GM21381 (cell line): ENCODE measurements around the gene RAP1GAP.

Source experiments
- ATAC-seq: cut with Tn5 transposase; IDR thresholded peaks from one replicate; pipeline ENCODE4 v1.9.1; 2021; ENCODE audit warnings: mild to moderate bottlenecking, moderate library complexity; ENCODE audit not compliant: unreplicated experiment

The RAP1GAP gene

GRCh38 chr1:21596174-21596573 is 73.0 kb downstream of the RAP1GAP start:
- no peak for ATAC-seq

DNA sequence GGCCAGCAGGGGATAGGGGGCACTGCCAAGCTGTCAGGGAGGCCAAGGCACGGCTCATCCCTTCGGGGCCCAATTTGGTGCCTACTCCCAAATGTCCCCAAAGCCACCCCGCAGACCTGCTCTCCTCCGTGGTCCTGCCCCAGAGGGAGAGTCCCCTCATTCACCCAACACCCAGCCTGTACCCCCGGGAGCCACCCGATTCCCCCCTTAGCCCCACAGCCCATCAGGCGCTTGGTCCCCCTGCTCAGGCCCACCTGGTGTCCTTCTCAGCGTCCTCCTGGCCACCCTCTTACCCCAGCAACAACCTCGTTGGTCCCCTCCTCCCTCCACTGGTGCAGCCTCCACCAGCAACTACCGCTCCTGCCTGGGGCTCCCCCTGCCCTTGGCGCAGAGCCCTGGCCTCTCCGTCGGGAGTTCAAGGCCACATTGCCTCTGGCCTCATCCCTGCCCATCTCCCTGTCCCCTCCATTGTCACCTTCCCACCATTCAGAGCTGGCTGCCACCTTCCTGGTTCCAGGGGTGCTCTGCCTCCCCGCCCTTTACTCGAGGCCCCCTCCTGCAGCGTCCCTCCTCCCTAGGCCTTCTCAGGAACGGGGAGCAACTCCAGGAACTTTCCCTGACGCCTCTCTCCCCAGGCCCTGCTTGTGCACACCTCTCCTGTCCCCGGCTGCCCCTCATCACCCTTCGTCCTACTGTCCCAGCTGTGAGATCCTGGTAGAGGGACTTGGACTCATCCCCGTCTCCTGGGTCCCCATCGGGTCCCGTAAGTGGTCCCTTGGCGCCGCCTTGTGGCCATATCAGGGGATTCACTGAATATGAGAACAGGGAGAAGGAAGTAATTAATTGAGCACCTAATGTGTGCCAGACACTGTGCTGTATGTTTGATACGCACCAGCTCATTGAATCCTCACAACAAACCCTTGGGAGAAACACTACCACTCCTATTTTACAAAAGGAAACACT is 73.9 kb downstream of the RAP1GAP start:
- ATAC-seq, result no peak

GRCh38 chr1:21594501-21594900 is 74.7 kb downstream of the RAP1GAP start:
- ATAC-seq, result no peak

- no peak for ATAC-seq
Observed at GRCh38 chr1:21593231-21593630, 75.9 kb downstream of the RAP1GAP start.

DNA sequence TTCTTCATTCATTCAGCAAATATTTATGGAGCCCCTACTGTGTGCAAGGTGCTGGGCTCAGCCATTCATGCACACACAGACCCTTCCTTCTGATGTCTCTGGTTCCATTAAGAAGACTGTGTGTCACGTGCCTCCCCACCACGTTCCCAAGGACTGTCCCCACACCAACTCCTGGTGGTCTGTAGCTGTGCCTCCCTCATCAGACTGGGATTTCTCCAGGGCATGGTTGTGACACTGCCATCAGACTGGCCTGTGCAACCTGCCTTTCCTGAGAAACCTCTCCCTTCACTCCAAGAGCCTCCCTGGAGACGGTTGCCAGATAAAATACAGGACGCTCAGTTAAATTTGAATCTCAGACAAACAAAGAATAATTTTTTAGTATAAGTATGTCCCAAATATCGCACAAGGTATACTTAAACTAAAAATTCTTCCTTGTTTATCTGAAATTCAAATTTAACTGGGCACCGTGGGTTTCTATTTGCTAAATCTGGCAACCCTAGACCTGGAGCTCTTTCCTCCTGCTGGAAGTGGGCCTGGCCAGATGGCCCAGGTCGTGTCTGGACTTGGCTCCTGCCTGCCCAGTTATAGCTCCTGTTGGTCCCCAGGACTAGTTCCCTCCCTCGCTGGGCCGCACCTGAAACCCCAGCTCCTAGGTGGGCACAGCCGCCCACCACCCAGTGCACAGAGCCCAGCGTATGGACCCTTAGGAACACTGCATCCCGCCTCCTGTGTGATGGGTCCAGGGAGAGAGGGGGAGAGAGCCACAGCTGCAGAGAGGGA is 76.9 kb downstream of the RAP1GAP start:
- ATAC-seq, result no peak

DNA sequence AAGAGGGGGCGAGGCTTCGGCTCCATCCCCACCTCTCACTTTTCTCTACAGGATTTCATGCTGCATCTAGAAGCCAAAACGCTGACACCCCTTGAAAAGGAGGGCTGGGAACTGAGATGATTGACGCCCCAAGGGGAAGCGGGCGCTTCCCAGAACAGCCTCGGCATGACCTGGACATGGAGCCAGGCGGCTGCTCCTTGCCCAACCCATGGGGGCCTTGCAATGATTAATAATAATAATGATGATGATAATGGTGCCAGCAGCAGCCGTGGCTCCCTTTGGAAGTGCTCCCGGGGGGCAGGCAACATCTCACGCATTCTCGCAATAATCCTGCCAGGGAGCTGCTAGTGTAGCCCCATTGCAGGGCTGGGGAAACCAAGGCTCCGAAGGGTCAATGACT is 78.2 kb downstream of the RAP1GAP start:
- no peak for ATAC-seq

DNA sequence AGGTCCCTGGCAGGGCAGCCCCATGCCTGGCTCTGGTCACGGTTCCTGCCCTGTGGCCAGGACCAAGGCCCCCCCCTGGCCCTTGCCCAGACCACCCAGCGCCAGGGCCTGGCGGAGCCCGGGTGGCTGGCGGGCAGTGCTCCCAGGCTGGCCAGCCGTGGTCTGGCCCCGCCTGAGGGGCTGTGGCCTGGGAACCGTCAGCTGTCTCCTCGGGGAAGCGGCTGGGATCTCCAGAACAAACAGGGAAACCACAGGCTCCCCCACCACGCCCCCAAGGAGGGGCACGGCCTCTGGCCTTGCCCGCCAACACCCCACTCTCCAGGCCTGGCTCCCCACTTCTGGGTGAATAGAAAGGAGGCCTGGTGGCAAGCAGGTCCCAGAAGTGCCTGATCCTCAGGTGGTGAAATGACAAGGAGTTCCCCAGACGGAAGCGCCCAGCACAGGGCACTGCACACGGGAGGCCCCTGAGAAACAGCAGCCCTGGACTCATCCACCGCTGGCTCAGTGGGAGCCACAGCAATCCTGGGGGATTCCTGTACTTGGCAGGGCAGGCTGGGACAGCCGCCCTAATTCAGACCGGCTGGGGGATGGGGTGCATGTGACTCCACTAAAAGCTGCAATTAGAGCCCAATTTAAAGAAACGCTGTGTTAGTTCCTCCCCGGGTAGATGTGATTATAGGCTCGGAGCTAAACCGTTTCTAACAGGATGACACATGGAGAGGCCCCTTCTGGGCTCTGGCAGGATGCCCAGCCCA is 78.9 kb downstream of the RAP1GAP start:
- no peak for ATAC-seq

GRCh38 chr1:21589618-21590017 is 79.5 kb downstream of the RAP1GAP start:
- no peak for ATAC-seq

DNA sequence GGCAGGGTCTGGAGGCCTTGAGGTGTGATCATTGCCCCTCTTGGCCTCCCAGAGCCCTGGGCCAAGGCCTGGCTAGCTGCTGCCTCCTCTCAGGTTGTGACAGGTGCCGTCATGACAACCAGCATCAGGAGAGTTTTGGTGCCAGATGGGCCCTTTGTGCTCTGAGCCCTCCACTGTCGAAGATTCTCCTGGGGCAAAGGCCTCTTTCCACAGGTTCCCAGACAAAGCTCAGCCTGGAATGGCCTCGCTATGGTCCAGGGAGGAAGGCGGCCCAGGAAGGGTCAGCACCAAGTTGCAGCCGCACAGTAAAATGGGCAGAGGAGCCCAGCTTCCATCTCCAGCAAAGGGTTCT is 81.6 kb downstream of the RAP1GAP start:
- ATAC-seq, result no peak

- no peak for ATAC-seq
Observed at GRCh38 chr1:21586846-21587601, 82.1 kb downstream of the RAP1GAP start.

- ATAC-seq, result no peak
Observed at GRCh38 chr1:21586222-21586621, 82.9 kb downstream of the RAP1GAP start.

DNA sequence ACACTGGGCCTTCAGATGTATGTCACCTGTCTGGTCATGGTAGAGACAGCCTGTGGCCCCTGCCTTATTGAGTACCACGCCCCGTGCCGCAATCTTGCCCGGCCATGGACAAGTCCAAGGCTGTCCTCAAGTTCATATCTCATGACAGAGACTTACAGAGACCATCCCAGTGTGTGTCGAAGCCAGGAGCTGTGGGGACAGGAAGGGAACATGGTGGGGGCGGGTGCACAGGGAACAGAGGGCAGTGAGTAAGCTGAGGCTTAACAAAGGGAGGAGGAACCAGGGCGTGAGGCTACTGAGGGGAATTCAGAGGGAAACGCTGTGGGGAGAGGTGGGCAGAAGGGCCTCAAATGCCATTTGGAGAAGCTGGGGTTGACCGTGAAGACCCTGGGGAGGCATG is 84.1 kb downstream of the RAP1GAP start:
- ATAC-seq, result no peak

DNA sequence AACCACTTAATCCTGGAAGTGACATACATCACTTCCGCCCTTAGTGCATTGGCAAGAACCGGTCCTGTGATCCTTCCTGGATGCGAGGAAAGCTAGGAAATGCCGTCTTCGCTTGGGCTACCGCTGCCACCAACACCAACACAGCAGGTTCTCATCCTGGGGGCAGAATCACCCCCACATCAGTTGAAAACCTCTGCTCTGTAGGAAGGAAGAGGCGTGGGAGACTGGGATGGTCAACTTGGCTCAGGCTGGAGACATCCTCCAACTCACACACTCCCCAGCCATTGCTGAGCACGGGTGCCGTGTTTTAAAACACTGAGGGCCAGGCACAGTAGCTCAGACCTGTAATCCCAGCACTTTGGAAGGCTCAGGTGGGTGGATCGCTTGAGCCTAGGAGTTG is 85.1 kb downstream of the RAP1GAP start:
- no peak for ATAC-seq

DNA sequence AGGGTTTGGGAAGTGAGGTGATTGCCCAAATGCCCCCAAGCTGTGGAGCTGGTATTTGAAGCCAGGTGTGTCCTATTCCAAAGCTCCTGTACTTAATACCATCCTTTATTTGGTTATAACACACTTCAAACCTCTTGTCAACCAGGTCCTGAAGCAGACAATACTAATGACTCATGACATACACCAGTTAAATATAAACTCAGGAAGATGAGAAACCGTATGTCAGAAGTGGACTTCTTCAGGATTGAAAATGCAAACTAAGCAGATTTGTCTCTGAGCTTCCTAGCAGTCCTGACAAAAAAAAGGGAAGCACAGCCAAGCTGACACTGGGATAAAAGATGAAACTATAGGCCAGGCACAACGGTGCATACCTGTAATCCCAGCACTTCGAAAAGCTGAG is 89.4 kb downstream of the RAP1GAP start:
- no peak for ATAC-seq

DNA sequence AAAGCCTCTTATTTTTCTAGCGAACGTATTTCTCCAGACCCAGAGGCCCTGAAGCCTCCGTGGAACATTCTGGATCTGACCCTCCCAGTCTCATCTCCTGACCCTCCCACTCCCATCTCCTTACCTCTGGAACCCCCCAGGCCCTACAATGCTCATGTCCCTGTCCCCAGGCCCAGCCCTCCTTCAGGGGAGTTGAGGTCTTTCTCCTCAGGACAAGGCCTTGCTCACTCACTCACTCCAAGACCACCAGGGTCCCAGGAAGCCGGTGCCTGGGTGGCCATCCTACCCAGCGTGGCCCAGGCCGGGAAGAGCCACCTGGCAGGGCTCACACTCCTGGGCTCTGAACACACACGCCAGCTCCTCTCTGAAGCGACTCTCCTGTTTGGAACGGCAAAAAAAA is 91.2 kb downstream of the RAP1GAP start:
- no peak for ATAC-seq

DNA sequence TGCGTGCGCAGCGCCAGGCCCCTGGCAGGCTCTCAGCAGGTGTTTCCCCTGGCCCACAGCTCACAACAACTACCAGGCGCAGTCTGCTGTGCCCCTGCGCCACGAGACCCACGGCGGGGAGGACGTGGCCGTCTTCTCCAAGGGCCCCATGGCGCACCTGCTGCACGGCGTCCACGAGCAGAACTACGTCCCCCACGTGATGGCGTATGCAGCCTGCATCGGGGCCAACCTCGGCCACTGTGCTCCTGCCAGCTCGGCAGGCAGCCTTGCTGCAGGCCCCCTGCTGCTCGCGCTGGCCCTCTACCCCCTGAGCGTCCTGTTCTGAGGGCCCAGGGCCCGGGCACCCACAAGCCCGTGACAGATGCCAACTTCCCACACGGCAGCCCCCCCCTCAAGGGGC is 91.8 kb downstream of the RAP1GAP start:
- no peak for ATAC-seq

- no peak for ATAC-seq
Observed at GRCh38 chr1:21576798-21577187, 92.4 kb downstream of the RAP1GAP start.

DNA sequence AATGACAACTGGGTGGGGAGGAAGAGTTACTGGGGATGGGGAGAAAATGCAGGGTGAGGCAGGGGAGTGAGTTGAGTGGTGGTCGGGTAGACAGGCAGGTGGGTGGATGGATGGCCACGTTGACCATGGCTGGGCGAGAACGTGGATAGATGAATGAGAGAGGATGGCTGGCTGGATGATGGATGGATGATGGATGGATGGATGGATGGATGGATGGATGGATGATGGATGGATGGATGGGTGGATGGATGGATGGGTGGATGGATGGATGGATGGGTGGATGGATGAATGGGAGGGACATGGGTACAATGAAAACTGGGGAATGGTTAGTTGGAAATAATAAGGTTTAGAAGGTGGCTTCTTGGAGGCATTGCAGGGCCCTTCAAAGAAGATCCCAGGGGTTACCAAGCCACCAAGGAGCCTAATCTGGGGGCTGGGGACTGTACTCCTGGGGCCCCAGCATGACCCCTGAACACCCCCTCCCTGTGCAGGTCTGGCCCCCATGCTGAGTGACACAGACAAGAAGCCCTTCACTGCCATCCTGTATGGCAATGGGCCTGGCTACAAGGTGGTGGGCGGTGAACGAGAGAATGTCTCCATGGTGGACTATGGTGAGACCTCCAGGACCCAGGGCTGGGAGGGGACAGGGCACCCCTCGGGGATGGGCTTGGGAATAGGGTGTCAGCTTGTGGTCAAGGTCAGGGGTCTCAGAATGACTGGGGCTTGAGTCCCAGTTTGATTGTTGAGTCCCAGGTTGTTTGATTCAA is 92.9 kb downstream of the RAP1GAP start:
- ATAC-seq, result no peak

DNA sequence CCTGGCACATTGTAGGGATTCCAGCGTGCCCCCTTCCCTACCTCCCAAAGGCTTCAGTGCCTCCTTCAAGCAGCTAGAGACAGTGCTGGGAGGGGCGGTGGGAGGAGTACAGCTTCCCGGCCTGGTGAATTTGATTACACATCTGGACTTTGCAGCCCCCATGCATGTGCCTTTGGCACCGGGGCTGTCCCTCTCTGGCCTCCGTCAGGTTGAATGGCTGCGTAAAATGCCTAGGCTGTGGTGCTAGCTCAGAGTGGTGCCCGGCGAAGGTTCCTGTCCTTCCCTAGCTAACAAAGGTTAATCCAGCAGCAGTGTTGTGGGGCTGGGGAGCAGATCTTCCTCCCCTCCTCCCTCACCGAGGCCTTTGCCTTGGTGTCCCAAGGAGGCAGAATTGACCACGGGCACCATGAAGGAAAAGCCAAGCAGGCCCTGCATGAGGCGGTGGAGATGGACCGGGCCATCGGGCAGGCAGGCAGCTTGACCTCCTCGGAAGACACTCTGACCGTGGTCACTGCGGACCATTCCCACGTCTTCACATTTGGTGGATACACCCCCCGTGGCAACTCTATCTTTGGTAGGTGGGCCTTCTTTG is 93.7 kb downstream of the RAP1GAP start:
- no peak for ATAC-seq
